Suprapubic skin (tissue), 4 donors: ENCODE results near the gene KIT. TPM values are rescaled to one million over a fixed set of nuclear protein-coding genes. Genes with fewer than 3 reads are reported as not detected.

Experiments used
- DNase-seq, 2 donors: peaks; one replicate each; pipeline ENCODE4 v3.0.0-alpha.2; 2019; ENCODE audit warnings: low spot score in 2 of 2
- H3K27ac ChIP-seq: fragments of 200-600 bp; sonication (generic); one replicate; pipeline ENCODE4 v1.5.1; 2019
- H3K27me3 ChIP-seq: fragments of 200-600 bp; sonication (generic); one replicate; pipeline ENCODE4 v1.5.1; 2019
- H3K36me3 ChIP-seq: fragments of 200-600 bp; sonication (generic); one replicate; pipeline ENCODE4 v1.5.1; 2019
- H3K4me1 ChIP-seq: fragments of 200-600 bp; sonication (generic); one replicate; pipeline ENCODE4 v1.5.1; 2019
- H3K4me3 ChIP-seq: fragments of 200-600 bp; sonication (generic); one replicate; pipeline ENCODE4 v1.5.1; 2019; ENCODE audit warnings: mild to moderate bottlenecking
- H3K9me3 ChIP-seq: fragments of 200-600 bp; sonication (generic); one replicate; pipeline ENCODE4 v1.5.1; 2019
- CTCF ChIP-seq, 2 donors: fragments of 200-600 bp in 1 of 2; fragments of 450-650 bp in 1 of 2; sonication (generic) in 1 of 2; IDR thresholded peaks; one replicate each; pipeline ENCODE4 v1.5.1; 2016 to 2019; ENCODE audit warnings: antibody characterized with exemption in 2 of 2, mild to moderate bottlenecking in 1 of 2, moderate library complexity in 1 of 2
- EP300 ChIP-seq: sonication (generic); formaldehyde crosslinking; IDR thresholded peaks from one replicate; pipeline ENCODE4 v1.6.1; 2017; ENCODE audit warnings: antibody characterized with exemption
- POLR2A ChIP-seq, 2 donors: fragments of 450-650 bp; IDR thresholded peaks; one replicate each; pipeline ENCODE4 v1.6.1; 2017; ENCODE audit warnings: antibody characterized with exemption in 2 of 2, mild to moderate bottlenecking in 2 of 2, moderate library complexity in 2 of 2
- POLR2AphosphoS5 ChIP-seq, 3 donors: sonication (generic); formaldehyde crosslinking; IDR thresholded peaks; one replicate each; pipeline ENCODE4 v1.6.1; 2017; ENCODE audit warnings: antibody characterized with exemption in 3 of 3
- WGBS: methylation state at CpG from one replicate; pipeline ENCODE4 v1.1.5; 2018; 5-methylcytosine and 5-hydroxymethylcytosine counted together
- total RNA-seq, 4 donors: library from RNA; depleted of rRNA; stranded (reverse); fragments of >200 nt; gene quantifications; one replicate each; pipeline ENCODE4 v1.1.0, GENCODE V29; 2016

The KIT gene
- total RNA-seq, 4 donors from 2014 or later: 17.8 to 72.7 (median 56.1) TPM

DNA sequence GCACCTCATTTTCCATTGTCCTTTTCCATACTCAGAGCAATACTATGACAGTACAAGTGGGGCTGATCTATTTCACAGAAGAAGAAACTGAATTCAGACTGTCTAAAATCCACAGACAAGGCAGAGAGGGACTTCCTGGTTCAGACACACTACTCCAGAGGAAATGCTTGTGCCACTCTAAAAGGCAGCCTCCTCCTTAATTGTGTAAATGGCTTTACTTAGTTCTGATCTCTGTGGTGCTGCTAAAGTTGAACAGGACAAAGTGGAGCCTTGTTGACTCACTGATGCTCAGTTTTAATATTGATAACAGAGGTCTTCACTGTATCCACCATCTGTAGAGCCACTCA, 122.4 kb downstream of the KIT start:
- no peak for TF ChIP-seq EP300
- TF ChIP-seq POLR2AphosphoS5 (IDR thresholded peaks at IDR 0.05): no peak
- no peak for TF ChIP-seq CTCF (IDR thresholded peaks at IDR 0.05)
- TF ChIP-seq POLR2A (IDR thresholded peaks at IDR 0.05): no peak
- Histone ChIP-seq H3K4me3 (no peak overlapping the region), H3K9me3 (no peaks in the 10 kb centered on the region), H3K36me3 (no peaks in the 10 kb centered on the region), H3K27ac (no peak overlapping the region), H3K27me3 (no peaks in the 10 kb centered on the region), H3K4me1 (peaks cover 14% of the 10 kb centered on the region)
- no peak for DNase-seq

GRCh38 chr4:54781756-54782155, 124.0 kb downstream of the KIT start:
- no peaks in the 10 kb centered on the region for H3K27me3 ChIP-seq
- peaks cover 16% of the 10 kb centered on the region for H3K4me1 ChIP-seq
- H3K27ac ChIP-seq: no peak overlapping the region
- H3K36me3 ChIP-seq: no peaks in the 10 kb centered on the region
- TF ChIP-seq EP300 (no peak), POLR2A (IDR thresholded peaks at IDR 0.05) (no peak), POLR2AphosphoS5 (IDR thresholded peaks at IDR 0.05) (no peak), CTCF (IDR thresholded peaks at IDR 0.05) (no peak)
- no peak overlapping the region for H3K4me3 ChIP-seq
- no peaks in the 10 kb centered on the region for H3K9me3 ChIP-seq
- 17% methylated on average over 4 of the region's 4 CpGs for WGBS
- no peak for DNase-seq

DNA sequence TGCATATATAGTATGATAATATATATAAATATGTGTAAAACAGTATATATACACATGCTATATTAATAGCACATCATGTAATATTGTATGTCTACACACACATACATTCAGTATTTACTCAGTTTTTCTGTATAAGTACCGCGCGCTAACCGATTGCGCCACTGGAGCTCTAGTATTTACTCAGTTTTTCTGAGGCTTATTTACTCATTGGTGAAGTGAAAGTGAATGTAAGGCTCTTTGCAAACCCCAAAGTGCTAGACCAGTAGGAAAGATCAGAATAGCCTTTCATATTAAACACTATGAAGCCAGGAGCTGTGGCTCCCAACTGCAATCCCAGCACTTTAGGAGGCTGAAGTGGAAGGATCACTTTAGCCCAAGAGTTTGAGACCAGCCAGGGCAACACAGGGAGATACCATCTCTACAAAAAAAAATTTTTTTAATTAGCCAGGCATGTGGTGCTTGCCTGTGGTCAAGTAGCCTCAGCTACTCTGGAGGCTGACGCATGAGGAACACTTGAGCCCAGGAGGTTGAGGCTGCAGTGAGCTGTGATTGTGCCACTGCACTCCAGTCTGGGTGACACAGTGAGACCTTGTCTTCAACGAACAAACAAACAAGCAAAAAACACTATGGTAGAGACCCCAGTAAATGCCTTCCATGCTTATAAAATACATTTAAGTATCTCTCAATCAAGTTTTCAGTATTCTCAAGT, 125.8 kb downstream of the KIT start:
- no peaks in the 10 kb centered on the region for H3K9me3 ChIP-seq
- H3K36me3 ChIP-seq: no peaks in the 10 kb centered on the region
- peaks cover 16% of the 10 kb centered on the region for H3K4me1 ChIP-seq
- WGBS: 86% methylated on average over 7 of the region's 7 CpGs
- no peak for DNase-seq
- TF ChIP-seq CTCF (IDR thresholded peaks at IDR 0.05) (no peak), POLR2A (IDR thresholded peaks at IDR 0.05) (no peak), EP300 (no peak), POLR2AphosphoS5 (IDR thresholded peaks at IDR 0.05) (no peak)
- peak overlapping the region; percentile 46 for H3K27ac ChIP-seq
- H3K27me3 ChIP-seq: no peaks in the 10 kb centered on the region
- no peak overlapping the region for H3K4me3 ChIP-seq

GRCh38 chr4:54784161-54784671, 126.5 kb downstream of the KIT start:
- no peak for TF ChIP-seq POLR2A (IDR thresholded peaks at IDR 0.05)
- no peak for TF ChIP-seq EP300
- TF ChIP-seq CTCF (IDR thresholded peaks at IDR 0.05): no peak
- TF ChIP-seq POLR2AphosphoS5 (IDR thresholded peaks at IDR 0.05): peak in 2 of 3 donors; percentile 49 to 69
- H3K27me3 ChIP-seq: no peaks in the 10 kb centered on the region
- no peak overlapping the region for H3K4me3 ChIP-seq
- 41% methylated on average over 14 of the region's 14 CpGs for WGBS
- H3K9me3 ChIP-seq: no peaks in the 10 kb centered on the region
- H3K27ac ChIP-seq: peak overlapping the region; percentile 45
- peak; percentile 92 for DNase-seq
- no peaks in the 10 kb centered on the region for H3K36me3 ChIP-seq
- H3K4me1 ChIP-seq: peaks cover 16% of the 10 kb centered on the region
